Activated naive CD4-positive, alpha-beta T cell (primary cell): Measurements from ENCODE around the gene FUOM.

Experiments
- DNase-seq, 4 experiments: peaks; one replicate each; lab custom pipeline; 2025; lab: John Stamatoyannopoulos, UW

The FUOM gene

GRCh38 chr10:133311570-133311969 lies 46.2 kb downstream of the FUOM start:
- DNase-seq, result no peak

- no peak for DNase-seq
Observed at GRCh38 chr10:133310789-133311188, 47.0 kb downstream of the FUOM start.

- DNase-seq, result no peak
Observed at GRCh38 chr10:133310399-133310755, 47.4 kb downstream of the FUOM start.

- no peak for DNase-seq
Observed at GRCh38 chr10:133309720-133310398, 48.0 kb downstream of the FUOM start.

GRCh38 chr10:133309100-133309719 lies 48.6 kb downstream of the FUOM start:
- DNase-seq, result peak; percentile 91 to 97 (median 93)

- peak; percentile 80 to 89 (median 86) for DNase-seq
Observed at GRCh38 chr10:133308421-133309099, 49.3 kb downstream of the FUOM start, which contains the start of the genes TUBGCP2 and ZNF511. Gene TUBGCP2 (minus strand): TSS chr10:133308872. CDS start chr10:133302941, 5,931 bp downstream. Gene ZNF511 (plus strand): TSS chr10:133308914. CDS start chr10:133308944, 30 bp downstream.

- DNase-seq, result peak; percentile 57 to 87 (median 66)
Observed at GRCh38 chr10:133307776-133308420, 49.9 kb downstream of the FUOM start.

GRCh38 chr10:133306941-133307379 lies 50.9 kb downstream of the FUOM start:
- DNase-seq, result no peak

GRCh38 chr10:133306097-133306476 lies 51.7 kb downstream of the FUOM start:
- no peak for DNase-seq
